ENCODE data around the gene TST. TPM values are rescaled to one million over a fixed set of nuclear protein-coding genes. Genes with fewer than 3 reads are reported as not detected.

The TST gene
- total RNA-seq, 1 experiment from 2014 or later, result 52.2 TPM

- BruUV-seq (replicated peaks), result no TSS peak
- CTCF ChIA-PET, result no interaction called here
- H3K4me1 Mint-ChIP-seq (ENCODE audit: low read depth, unreplicated experiment), result peaks cover 12% of the 10 kb centered on the region
Measured at GRCh38 chr22:37011472-37011871, 7.8 kb downstream of the TST start.

GRCh38 chr22:37010976-37011375 is 8.3 kb downstream of the TST start:
- CTCF ChIA-PET, result no interaction called here

More at GRCh38 chr22:37011472-37011871, 7.8 kb downstream of the TST start:
- Mint-ChIP-seq H3K4me3 (ENCODE audit: low read depth, unreplicated experiment) (no peak overlapping the region), H3K27me3 (ENCODE audit: unreplicated experiment) (peaks cover 39% of the 10 kb centered on the region), H3K27ac (ENCODE audit: unreplicated experiment) (no peak overlapping the region), H3K36me3 (ENCODE audit: insufficient read depth, unreplicated experiment) (peaks cover 42% of the 10 kb centered on the region), H3K9me3 (ENCODE audit: low read depth, unreplicated experiment) (peaks cover 4% of the 10 kb centered on the region)
- no peak for TF ChIP-seq CTCF (IDR thresholded peaks at IDR 0.05; ENCODE audit: unreplicated experiment)
- intact Hi-C loops (cut with micrococcal nuclease; ENCODE audit: unreplicated experiment), result no loop called here
- no peak for DNase-seq

GRCh38 chr22:37010174-37010573 is 9.1 kb downstream of the TST start:
- Mint-ChIP-seq H3K4me3 (ENCODE audit: low read depth, unreplicated experiment) (no peak overlapping the region), H3K9me3 (ENCODE audit: low read depth, unreplicated experiment) (peaks cover 4% of the 10 kb centered on the region), H3K27me3 (ENCODE audit: unreplicated experiment) (peaks cover 52% of the 10 kb centered on the region), H3K27ac (ENCODE audit: unreplicated experiment) (peak overlapping the region; percentile 57), H3K36me3 (ENCODE audit: insufficient read depth, unreplicated experiment) (peaks cover 36% of the 10 kb centered on the region), H3K4me1 (ENCODE audit: low read depth, unreplicated experiment) (peaks cover 5% of the 10 kb centered on the region)
- intact Hi-C loops (cut with micrococcal nuclease; ENCODE audit: unreplicated experiment), result no loop called here
- CTCF ChIA-PET, result interaction anchor here (0.5 kb wide), 1 partner anchor 275 kb away, joined by 4 read pairs; no protein-coding TSS in a partner anchor
- no TSS peak for BruUV-seq (replicated peaks)
- no peak for DNase-seq
- TF ChIP-seq CTCF (IDR thresholded peaks at IDR 0.05; ENCODE audit: unreplicated experiment), result no peak

More at GRCh38 chr22:37010976-37011375, 8.3 kb downstream of the TST start:
- peaks cover 42% of the 10 kb centered on the region for H3K36me3 Mint-ChIP-seq (ENCODE audit: insufficient read depth, unreplicated experiment)
- no TSS peak for BruUV-seq (replicated peaks)
- no peak for DNase-seq
- H3K4me1 Mint-ChIP-seq (ENCODE audit: low read depth, unreplicated experiment), result peaks cover 10% of the 10 kb centered on the region
- intact Hi-C loops (cut with micrococcal nuclease; ENCODE audit: unreplicated experiment), result no loop called here
- no peak for TF ChIP-seq CTCF (IDR thresholded peaks at IDR 0.05; ENCODE audit: unreplicated experiment)
- peaks cover 44% of the 10 kb centered on the region for H3K27me3 Mint-ChIP-seq (ENCODE audit: unreplicated experiment)
- H3K4me3 Mint-ChIP-seq (ENCODE audit: low read depth, unreplicated experiment), result no peak overlapping the region
- H3K9me3 Mint-ChIP-seq (ENCODE audit: low read depth, unreplicated experiment), result peaks cover 4% of the 10 kb centered on the region
- peak overlapping the region; percentile 57 for H3K27ac Mint-ChIP-seq (ENCODE audit: unreplicated experiment)

- DNase-seq, result no peak
- Mint-ChIP-seq H3K4me3 (ENCODE audit: low read depth, unreplicated experiment) (no peak overlapping the region), H3K9me3 (ENCODE audit: low read depth, unreplicated experiment) (peaks cover 4% of the 10 kb centered on the region), H3K4me1 (ENCODE audit: low read depth, unreplicated experiment) (no peaks in the 10 kb centered on the region), H3K36me3 (ENCODE audit: insufficient read depth, unreplicated experiment) (peaks cover 31% of the 10 kb centered on the region), H3K27me3 (ENCODE audit: unreplicated experiment) (peaks cover 59% of the 10 kb centered on the region), H3K27ac (ENCODE audit: unreplicated experiment) (no peak overlapping the region)
- no TSS peak for BruUV-seq (replicated peaks)
- CTCF ChIA-PET, result interaction anchor here (1.6 kb wide), 1 partner anchor 9 kb away, joined by 4 read pairs; the partner anchor contains the start of genes MPST and TST
- TF ChIP-seq CTCF (IDR thresholded peaks at IDR 0.05; ENCODE audit: unreplicated experiment), result no peak
- intact Hi-C loops (cut with micrococcal nuclease; ENCODE audit: unreplicated experiment), result no loop called here
Measured at GRCh38 chr22:37009490-37009889, 9.8 kb downstream of the TST start.

Measured in Calu3 (cell line).